ENCODE data around the gene SLC25A43.
"Not testable (repeated sequence)": the region's sequence is repeated elsewhere in the genome, so short reads cannot be mapped to it uniquely, and the experiment has no call there.

The SLC25A43 gene

DNA sequence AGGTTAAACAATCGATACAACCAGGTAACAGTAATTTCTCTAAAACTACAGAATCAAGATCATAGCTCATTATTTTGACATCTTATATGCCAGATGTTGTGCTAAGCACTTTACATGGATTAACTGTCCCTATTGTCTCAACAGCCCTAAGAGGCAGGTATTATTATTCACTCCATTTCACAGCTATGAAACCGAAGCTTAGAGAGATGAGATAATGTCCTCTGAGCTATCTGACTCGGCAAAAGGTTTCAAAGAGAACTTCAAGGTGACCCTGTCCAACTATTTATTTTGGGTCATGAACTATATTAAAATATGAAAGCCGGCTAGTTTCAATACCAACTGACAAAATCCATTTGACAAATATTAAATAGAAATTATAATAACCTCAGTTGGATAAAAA, 79.4 kb downstream of the SLC25A43 start:
- Histone ChIP-seq H3K4me3 (ENCODE audit: low read length) (no peak overlapping the region), H3K36me3 (ENCODE audit: control insufficient read depth, insufficient read depth, low read length) (no peaks in the 10 kb centered on the region), H3K4me1 (ENCODE audit: control insufficient read depth, insufficient read depth, low read length) (no peaks in the 10 kb centered on the region), H3K27me3 (ENCODE audit: control insufficient read depth, insufficient read depth, low read length) (peaks cover 1% of the 10 kb centered on the region), H3K9ac (ENCODE audit: low read length) (no peak overlapping the region), H3K27ac (ENCODE audit: low read depth, low read length) (no peak overlapping the region)

DNA sequence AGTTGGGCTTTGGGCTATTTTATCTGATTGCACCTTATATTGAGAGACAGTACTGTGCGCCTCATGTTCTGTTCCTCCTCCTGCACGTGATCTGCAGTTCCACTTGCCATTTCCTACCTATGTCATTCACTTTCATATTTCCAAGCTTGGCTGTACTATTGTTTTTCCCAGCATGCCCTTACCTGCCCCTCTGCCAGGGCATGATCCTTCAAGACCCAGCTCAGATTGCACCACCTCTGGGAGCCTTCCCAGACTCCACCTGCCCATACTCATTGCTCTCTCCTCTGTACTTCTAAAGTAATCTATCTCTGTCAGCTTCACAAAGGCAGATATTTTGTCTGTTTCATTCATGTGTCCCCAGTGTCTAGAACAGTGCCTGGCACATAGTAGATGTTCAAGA, 80.7 kb downstream of the SLC25A43 start:
- Histone ChIP-seq H3K36me3 (ENCODE audit: control insufficient read depth, insufficient read depth, low read length) (no peaks in the 10 kb centered on the region), H3K9ac (ENCODE audit: low read length) (no peak overlapping the region), H3K4me1 (ENCODE audit: control insufficient read depth, insufficient read depth, low read length) (no peaks in the 10 kb centered on the region), H3K27me3 (ENCODE audit: control insufficient read depth, insufficient read depth, low read length) (peaks cover 1% of the 10 kb centered on the region), H3K27ac (ENCODE audit: low read depth, low read length) (no peak overlapping the region), H3K4me3 (ENCODE audit: low read length) (no peak overlapping the region)

GRCh38 chrX:119481323-119481801, 82.2 kb downstream of the SLC25A43 start:
- Histone ChIP-seq H3K27ac (ENCODE audit: low read depth, low read length) (no peak overlapping the region), H3K4me1 (ENCODE audit: control insufficient read depth, insufficient read depth, low read length) (no peaks in the 10 kb centered on the region), H3K9ac (ENCODE audit: low read length) (no peak overlapping the region), H3K27me3 (ENCODE audit: control insufficient read depth, insufficient read depth, low read length) (peaks cover 1% of the 10 kb centered on the region), H3K4me3 (ENCODE audit: low read length) (no peak overlapping the region), H3K36me3 (ENCODE audit: control insufficient read depth, insufficient read depth, low read length) (no peaks in the 10 kb centered on the region)

GRCh38 chrX:119482041-119482440, 82.9 kb downstream of the SLC25A43 start:
- H3K9ac ChIP-seq (ENCODE audit: low read length): no peak overlapping the region
- peaks cover 1% of the 10 kb centered on the region for H3K27me3 ChIP-seq (ENCODE audit: control insufficient read depth, insufficient read depth, low read length)
- no peak overlapping the region for H3K27ac ChIP-seq (ENCODE audit: low read depth, low read length)
- peak overlapping the region; percentile 51 for H3K4me3 ChIP-seq (ENCODE audit: low read length)
- no peaks in the 10 kb centered on the region for H3K4me1 ChIP-seq (ENCODE audit: control insufficient read depth, insufficient read depth, low read length)
- H3K36me3 ChIP-seq (ENCODE audit: control insufficient read depth, insufficient read depth, low read length): no peaks in the 10 kb centered on the region

GRCh38 chrX:119482481-119483480, 83.6 kb downstream of the SLC25A43 start:
- Histone ChIP-seq H3K9ac (ENCODE audit: low read length) (peak overlapping the region; percentile 64), H3K36me3 (ENCODE audit: control insufficient read depth, insufficient read depth, low read length) (no peaks in the 10 kb centered on the region), H3K4me1 (ENCODE audit: control insufficient read depth, insufficient read depth, low read length) (no peaks in the 10 kb centered on the region), H3K4me3 (ENCODE audit: low read length) (peak overlapping the region; percentile 51), H3K27me3 (ENCODE audit: control insufficient read depth, insufficient read depth, low read length) (peaks cover 1% of the 10 kb centered on the region), H3K27ac (ENCODE audit: low read depth, low read length) (no peak overlapping the region)

DNA sequence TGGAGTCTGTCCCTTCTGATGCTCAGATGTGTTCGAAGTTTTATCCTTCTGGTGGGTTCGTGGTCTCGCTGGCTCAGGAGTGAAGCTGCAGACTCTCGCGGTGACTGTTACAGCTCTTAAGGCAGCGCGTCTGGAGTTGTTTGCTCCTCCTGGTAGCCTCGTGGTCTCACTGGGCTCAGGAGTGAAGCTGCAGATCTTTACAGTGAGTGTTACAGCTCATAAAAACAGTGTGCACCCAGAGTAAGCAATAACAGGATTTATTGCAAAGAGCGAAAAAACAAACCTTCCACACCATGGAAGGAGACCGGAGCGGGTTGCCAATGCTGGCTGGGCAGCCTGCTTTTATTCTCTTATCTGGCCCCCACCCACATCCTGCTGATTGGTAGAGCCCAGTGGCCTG, 87.6 kb downstream of the SLC25A43 start:
- Histone ChIP-seq H3K4me1 (ENCODE audit: control insufficient read depth, insufficient read depth, low read length) (no peaks in the 10 kb centered on the region), H3K9ac (ENCODE audit: low read length) (no peak overlapping the region), H3K27me3 (ENCODE audit: control insufficient read depth, insufficient read depth, low read length) (peaks cover 1% of the 10 kb centered on the region), H3K27ac (ENCODE audit: low read depth, low read length) (no peak overlapping the region), H3K4me3 (ENCODE audit: low read length) (no peak overlapping the region), H3K36me3 (ENCODE audit: control insufficient read depth, insufficient read depth, low read length) (no peaks in the 10 kb centered on the region)

DNA sequence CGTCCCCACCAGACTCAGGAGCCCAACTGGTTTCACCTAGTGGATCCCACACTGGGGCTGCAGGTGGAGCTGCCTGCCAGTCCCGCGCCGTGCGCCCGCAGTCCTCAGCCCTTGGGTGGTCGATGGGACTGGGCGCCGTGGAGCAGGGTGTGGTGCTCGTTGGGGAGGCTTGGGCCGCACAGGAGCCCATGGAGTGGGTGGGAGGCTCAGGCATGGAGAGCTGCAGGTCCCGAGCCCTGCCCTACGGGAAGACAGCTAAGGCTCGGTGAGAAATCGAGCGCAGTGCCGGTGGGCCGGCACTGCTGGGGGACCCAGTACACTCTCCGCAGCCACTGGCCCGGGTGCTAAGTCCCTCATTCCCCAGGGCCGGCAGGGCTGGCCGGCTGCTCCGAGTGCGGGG, 88.6 kb downstream of the SLC25A43 start:
- H3K9ac ChIP-seq (ENCODE audit: low read length); H3K27ac ChIP-seq (ENCODE audit: low read depth, low read length); H3K36me3 ChIP-seq (ENCODE audit: control insufficient read depth, insufficient read depth, low read length); H3K4me1 ChIP-seq (ENCODE audit: control insufficient read depth, insufficient read depth, low read length); H3K4me3 ChIP-seq (ENCODE audit: low read length); H3K27me3 ChIP-seq (ENCODE audit: control insufficient read depth, insufficient read depth, low read length): not testable (repeated sequence)

GRCh38 chrX:119488749-119489148, 89.6 kb downstream of the SLC25A43 start:
- no peak overlapping the region for H3K9ac ChIP-seq (ENCODE audit: low read length)
- H3K27me3 ChIP-seq (ENCODE audit: control insufficient read depth, insufficient read depth, low read length): no peaks in the 10 kb centered on the region
- no peak overlapping the region for H3K27ac ChIP-seq (ENCODE audit: low read depth, low read length)
- H3K4me1 ChIP-seq (ENCODE audit: control insufficient read depth, insufficient read depth, low read length): no peaks in the 10 kb centered on the region
- H3K4me3 ChIP-seq (ENCODE audit: low read length): no peak overlapping the region
- H3K36me3 ChIP-seq (ENCODE audit: control insufficient read depth, insufficient read depth, low read length): no peaks in the 10 kb centered on the region

- Histone ChIP-seq H3K27ac (ENCODE audit: low read depth, low read length) (no peak overlapping the region), H3K4me3 (ENCODE audit: low read length) (no peak overlapping the region), H3K9ac (ENCODE audit: low read length) (no peak overlapping the region), H3K36me3 (ENCODE audit: control insufficient read depth, insufficient read depth, low read length) (no peaks in the 10 kb centered on the region), H3K27me3 (ENCODE audit: control insufficient read depth, insufficient read depth, low read length) (no peaks in the 10 kb centered on the region), H3K4me1 (ENCODE audit: control insufficient read depth, insufficient read depth, low read length) (no peaks in the 10 kb centered on the region)
Observed at GRCh38 chrX:119489212-119490074, 90.3 kb downstream of the SLC25A43 start.

GRCh38 chrX:119492463-119492862, 93.3 kb downstream of the SLC25A43 start:
- Histone ChIP-seq H3K4me3 (ENCODE audit: low read length) (no peak overlapping the region), H3K4me1 (ENCODE audit: control insufficient read depth, insufficient read depth, low read length) (no peaks in the 10 kb centered on the region), H3K9ac (ENCODE audit: low read length) (no peak overlapping the region), H3K36me3 (ENCODE audit: control insufficient read depth, insufficient read depth, low read length) (no peaks in the 10 kb centered on the region), H3K27ac (ENCODE audit: low read depth, low read length) (no peak overlapping the region), H3K27me3 (ENCODE audit: control insufficient read depth, insufficient read depth, low read length) (no peaks in the 10 kb centered on the region)

GRCh38 chrX:119493851-119494495, 94.8 kb downstream of the SLC25A43 start:
- not testable (repeated sequence) for H3K4me3 ChIP-seq (ENCODE audit: low read length); H3K36me3 ChIP-seq (ENCODE audit: control insufficient read depth, insufficient read depth, low read length); H3K27me3 ChIP-seq (ENCODE audit: control insufficient read depth, insufficient read depth, low read length); H3K4me1 ChIP-seq (ENCODE audit: control insufficient read depth, insufficient read depth, low read length); H3K9ac ChIP-seq (ENCODE audit: low read length); H3K27ac ChIP-seq (ENCODE audit: low read depth, low read length)

Data from rectal smooth muscle tissue (tissue), 1 donor.